Loucy (cell line): ENCODE data around the gene PLCH1.

ENCODE experiments used
- EZH2phosphoT487 ChIP-seq: fragments of 200-600 bp; IDR thresholded peaks from 2 replicates; pipeline ENCODE4 v1.6.1; 2018; ENCODE audit warnings: antibody characterized with exemption, mild to moderate bottlenecking, moderate library complexity, borderline replicate concordance
- TF ChIP-seq, protein P1 (sequence below): fragments of 200-600 bp; sonication (generic); conservative IDR thresholded peaks from 2 replicates; pipeline ENCODE4 v1.5.1; 2014; ENCODE audit warnings: mild to moderate bottlenecking, antibody characterized with exemption, low read length

- TF ChIP-seq, protein P1, sequence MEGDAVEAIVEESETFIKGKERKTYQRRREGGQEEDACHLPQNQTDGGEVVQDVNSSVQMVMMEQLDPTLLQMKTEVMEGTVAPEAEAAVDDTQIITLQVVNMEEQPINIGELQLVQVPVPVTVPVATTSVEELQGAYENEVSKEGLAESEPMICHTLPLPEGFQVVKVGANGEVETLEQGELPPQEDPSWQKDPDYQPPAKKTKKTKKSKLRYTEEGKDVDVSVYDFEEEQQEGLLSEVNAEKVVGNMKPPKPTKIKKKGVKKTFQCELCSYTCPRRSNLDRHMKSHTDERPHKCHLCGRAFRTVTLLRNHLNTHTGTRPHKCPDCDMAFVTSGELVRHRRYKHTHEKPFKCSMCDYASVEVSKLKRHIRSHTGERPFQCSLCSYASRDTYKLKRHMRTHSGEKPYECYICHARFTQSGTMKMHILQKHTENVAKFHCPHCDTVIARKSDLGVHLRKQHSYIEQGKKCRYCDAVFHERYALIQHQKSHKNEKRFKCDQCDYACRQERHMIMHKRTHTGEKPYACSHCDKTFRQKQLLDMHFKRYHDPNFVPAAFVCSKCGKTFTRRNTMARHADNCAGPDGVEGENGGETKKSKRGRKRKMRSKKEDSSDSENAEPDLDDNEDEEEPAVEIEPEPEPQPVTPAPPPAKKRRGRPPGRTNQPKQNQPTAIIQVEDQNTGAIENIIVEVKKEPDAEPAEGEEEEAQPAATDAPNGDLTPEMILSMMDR: no peak
- no peak for TF ChIP-seq EZH2phosphoT487
Observed at GRCh38 chr3:155581579-155581978, 163.3 kb downstream of the PLCH1 start.
